Nephron progenitor cell (in vitro differentiated cells): Measurements from ENCODE around the gene SLC11A2.

Source experiments
- DNase-seq: peaks from one replicate; pipeline ENCODE4 v3.0.0; 2021
- H3K27ac Mint-ChIP-seq: 2 replicates; pipeline ENCODE4 v1.8.0; 2021; ENCODE audit warnings: mild to moderate bottlenecking, moderate library complexity, mixed read lengths
- H3K27me3 Mint-ChIP-seq: 2 replicates; pipeline ENCODE4 v1.8.0; 2021; ENCODE audit warnings: mild to moderate bottlenecking, low read depth, mixed read lengths; ENCODE audit not compliant: poor library complexity
- H3K36me3 Mint-ChIP-seq: 2 replicates; pipeline ENCODE4 v1.8.0; 2021; ENCODE audit warnings: low read depth, mixed read lengths
- H3K4me1 Mint-ChIP-seq: 2 replicates; pipeline ENCODE4 v1.8.0; 2021; ENCODE audit warnings: mixed read lengths
- H3K4me3 Mint-ChIP-seq: 2 replicates; pipeline ENCODE4 v1.8.0; 2021; ENCODE audit warnings: mild to moderate bottlenecking, moderate library complexity, mixed read lengths
- H3K9me3 Mint-ChIP-seq: 2 replicates; pipeline ENCODE4 v1.8.0; 2021; ENCODE audit warnings: mild to moderate bottlenecking, moderate library complexity, mixed read lengths
- CTCF ChIP-seq: fragments of 200-600 bp; sonication (generic); IDR thresholded peaks from 2 replicates; pipeline ENCODE4 v1.5.0; 2021; ENCODE audit warnings: antibody characterized with exemption

Gene SLC11A2

GRCh38 chr12:50929831-50930230 is 96.4 kb downstream of the SLC11A2 start:
- H3K4me1 Mint-ChIP-seq, result peaks cover 64% of the 10 kb centered on the region

More at GRCh38 chr12:50929831-50930230, 96.4 kb downstream of the SLC11A2 start:
- no peak for TF ChIP-seq CTCF
- H3K27me3 Mint-ChIP-seq, result peaks cover 5% of the 10 kb centered on the region
- no peak overlapping the region for H3K4me3 Mint-ChIP-seq
- no peak for DNase-seq
- peaks cover 12% of the 10 kb centered on the region for H3K36me3 Mint-ChIP-seq
- no peaks in the 10 kb centered on the region for H3K9me3 Mint-ChIP-seq
- no peak overlapping the region for H3K27ac Mint-ChIP-seq
